ENCODE data around the gene GALNT14.

Gene GALNT14

DNA sequence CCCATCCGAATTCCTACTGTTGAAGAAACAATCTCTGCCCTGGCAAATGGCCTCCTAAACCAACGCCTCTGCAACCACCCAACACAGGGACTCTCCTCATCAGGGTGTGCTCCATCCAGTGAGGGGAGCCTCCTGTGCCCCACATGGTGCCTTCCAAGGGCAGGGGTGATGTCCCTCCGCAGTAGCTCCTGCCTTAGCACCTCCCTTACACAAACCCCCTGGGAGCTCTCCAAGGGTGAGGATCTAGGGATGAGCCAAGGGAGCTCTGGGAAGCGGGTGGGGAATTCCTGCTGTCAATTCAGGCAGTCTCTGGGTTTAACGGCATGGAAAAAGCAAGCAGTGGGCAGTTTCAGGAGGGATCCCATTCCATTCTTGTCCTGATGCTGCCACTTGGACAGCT is 3.8 kb downstream of the GALNT14 start:
- no peak for DNase-seq (ENCODE audit: low read depth in 2 of 2)

DNA sequence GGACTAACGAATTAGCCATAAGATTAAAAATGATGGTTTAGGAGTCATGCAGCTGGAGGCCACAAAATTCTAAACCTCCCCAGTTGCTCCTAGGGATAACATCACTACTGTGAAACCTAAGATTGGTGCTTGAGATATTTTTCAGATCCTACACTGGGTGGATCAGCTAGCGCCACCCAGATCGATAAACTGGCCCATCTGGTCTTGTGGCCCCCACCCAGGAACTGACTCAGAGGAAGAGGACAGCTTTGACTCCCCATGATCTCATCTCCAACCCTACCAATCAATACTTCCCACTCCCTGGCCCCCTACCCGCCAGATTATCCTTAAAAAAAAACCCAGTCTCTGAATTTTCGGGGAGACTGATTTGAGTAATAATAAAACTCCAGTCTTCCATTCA is 5.5 kb downstream of the GALNT14 start:
- no peak for DNase-seq (ENCODE audit: low read depth in 2 of 2)

DNA sequence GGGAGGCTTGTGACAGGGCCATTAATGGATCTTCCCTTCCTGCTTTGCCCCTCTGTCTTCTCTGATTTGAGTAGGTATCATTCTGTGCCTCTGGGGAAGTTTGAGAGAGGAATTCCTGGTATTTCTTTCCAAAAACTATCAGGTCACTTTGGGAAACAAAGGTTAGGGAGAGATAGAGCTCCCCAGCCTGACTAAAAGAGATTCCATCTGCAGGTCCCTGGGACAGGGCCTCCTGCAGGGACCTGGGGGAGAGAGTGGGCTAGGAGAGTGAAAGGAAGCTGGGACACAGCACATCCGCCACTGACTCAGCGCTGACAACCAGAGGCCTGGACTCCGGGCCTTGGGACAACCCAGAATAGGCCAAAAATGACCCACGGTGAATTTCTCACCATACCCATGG is 6.4 kb downstream of the GALNT14 start:
- no peak for DNase-seq (ENCODE audit: low read depth in 2 of 2)

DNA sequence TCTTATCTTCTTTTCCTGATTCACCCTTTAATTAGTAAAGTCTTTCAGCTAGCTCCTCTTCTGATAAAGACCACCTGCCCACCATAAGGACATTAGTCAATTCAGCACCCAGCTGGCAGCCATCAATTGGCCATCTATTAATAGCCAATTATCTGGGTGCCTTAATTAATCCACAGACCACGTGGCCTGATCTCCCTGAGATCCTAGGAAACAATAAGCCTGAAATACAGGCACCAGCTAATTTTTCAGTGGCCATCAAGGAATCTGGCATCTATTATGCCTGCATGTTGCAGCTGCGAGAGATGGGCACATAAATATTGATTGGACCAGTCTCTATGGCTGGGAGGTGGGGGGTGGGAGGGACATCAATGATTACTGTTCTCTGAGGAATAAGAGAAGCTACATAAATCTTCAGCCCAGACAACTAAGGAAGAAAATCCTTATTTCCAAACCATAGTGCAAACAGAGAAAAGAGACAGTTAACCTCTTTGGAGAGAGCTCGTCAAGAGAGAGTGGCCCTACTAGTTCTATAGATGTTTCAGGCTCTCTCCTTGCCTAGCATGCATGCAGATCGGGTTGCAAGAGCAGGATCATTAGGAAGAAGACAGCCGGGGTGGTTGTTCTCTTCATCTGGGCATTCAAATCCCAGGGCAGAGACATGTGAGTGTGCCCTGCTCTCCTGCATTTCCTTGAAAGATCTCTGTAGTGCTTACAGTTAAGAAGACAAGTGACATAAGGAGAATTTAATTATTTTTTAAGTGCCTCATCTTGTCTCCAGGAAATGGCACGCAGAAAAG is 8.7 kb downstream of the GALNT14 start:
- no peak for DNase-seq (ENCODE audit: low read depth in 2 of 2)

DNA sequence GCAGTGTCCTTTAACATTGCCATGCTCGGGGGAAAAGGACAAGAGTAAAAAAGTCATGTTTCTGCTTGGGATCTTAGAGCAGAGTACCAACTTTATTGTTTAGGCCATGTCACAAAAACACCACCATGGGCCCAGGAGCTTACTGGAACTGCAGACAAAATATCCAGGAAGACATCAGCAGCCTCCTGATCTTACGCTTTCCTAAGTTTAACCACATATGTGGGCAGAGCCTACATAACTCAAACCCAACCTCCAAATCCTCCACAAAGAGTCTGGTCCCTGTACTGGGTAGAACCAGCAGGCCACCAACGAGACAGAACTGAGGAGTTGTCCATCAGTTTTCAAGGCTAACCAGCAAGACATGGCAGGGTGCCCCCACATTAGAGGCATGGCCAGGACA is 10.3 kb downstream of the GALNT14 start:
- DNase-seq (ENCODE audit: low read depth in 2 of 2): no peak

DNA sequence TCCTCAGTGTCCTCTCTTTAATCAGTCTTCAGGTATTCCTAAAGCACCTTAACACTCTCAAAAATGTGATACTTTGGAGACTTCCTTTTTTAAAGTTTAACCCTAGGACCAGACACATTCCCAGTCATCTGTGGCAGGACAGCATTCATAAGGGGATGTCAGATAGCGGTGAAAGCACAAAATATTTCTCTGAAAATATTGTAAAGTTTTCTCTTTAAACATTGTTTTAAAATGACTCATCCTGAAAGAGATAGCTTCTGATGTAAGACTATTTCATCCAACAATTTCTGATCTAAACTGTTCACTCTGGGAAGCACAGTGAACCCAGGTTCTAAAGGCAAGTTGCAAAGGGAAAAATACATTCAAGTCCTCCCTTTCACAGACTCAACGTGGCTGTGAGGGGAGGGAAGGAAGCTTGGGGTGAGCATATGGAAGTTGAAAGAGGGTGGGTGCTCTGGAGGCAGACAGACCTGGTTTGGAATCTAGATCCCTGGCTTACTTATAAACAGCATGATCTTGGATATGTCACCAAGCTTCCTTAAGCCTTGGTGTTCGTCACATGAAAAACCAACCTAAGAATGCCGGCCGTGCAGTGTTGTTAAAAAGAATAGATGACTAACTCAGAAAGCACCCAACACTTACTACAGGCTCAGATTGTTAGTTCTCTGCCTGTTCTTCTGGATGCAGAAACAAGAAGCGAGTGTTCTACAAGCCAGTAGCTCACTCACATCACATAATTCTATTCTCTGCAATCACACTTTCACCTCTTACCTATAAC is 12.1 kb downstream of the GALNT14 start:
- no peak for DNase-seq (ENCODE audit: low read depth in 2 of 2)

DNA sequence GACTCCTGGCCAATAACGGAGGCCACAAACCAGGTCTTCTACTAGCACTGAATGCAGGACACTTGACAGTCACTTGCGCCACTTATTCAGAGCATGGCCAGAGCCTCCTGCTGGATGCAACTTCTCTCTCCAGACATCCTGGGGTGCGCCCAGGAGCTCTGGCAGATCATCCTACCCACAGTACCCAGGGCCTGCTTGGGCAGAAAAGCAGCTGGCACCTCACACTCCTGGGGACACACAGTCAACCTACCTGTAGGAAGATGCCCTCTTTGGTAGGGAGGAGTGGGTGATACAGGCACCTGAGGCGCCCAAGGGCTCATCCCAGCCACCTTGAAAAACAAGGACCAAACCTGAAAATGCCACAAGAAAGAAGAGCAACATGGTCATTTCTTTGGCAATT is 13.3 kb downstream of the GALNT14 start:
- no peak for DNase-seq (ENCODE audit: low read depth in 2 of 2)

DNA sequence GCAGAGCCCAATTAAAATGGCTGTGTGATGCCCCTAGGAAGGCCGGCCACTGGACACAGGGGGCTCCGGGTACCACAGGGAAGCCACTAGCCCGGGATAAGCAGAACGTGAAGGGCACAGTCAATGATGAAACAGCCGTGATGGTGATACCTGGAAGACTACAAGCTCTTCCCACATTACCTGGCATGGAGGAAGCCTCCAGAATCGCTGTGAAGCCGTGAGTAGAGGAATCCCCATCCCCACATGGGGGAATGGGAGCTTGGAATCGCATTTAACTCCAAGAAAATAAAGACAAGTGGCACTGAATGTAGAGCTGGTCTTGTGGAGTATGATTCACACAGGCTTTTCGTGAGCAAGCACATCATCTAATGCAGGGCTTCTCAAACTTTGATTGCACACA is 16.1 kb downstream of the GALNT14 start:
- no peak for DNase-seq (ENCODE audit: low read depth in 2 of 2)

DNA sequence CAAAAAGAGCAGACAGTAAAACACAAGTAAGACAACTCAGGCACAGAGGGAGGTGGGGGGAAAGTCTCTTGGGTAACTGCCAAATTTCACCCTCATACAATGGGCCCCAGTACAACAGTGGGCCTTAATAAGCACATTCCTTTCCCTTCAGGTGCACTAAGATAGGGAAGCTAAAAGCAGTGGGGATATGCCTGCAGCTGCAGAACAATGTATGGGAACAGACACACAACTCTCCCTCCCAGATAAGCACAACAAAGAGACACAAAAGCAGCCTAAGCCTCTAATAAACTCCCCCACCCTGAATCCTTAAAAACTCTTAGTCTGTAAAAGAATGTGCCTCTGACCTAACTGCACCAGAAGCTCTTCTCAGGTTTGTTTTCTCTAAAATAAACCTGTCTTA is 24.5 kb downstream of the GALNT14 start:
- no peak for DNase-seq (ENCODE audit: low read depth in 2 of 2)

DNA sequence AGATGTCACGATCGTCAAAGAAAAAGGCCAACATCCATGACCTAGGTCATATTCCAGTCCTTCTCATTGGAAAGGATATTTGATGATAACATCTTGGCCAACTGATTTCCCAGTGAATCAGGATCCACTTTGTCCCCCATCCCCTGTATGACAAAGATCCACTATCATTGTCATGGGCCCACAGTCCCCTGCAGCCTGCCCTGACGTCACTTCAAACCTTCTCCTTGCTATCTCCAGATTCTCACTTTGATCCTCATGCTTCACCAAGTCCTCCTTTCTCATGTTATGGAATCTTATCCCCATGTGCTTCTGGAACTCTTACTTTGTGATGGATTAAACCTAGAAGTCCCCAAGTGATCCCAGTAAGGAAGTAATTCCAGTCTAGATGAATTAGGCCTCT is 25.7 kb downstream of the GALNT14 start:
- no peak for DNase-seq (ENCODE audit: low read depth in 2 of 2)

DNA sequence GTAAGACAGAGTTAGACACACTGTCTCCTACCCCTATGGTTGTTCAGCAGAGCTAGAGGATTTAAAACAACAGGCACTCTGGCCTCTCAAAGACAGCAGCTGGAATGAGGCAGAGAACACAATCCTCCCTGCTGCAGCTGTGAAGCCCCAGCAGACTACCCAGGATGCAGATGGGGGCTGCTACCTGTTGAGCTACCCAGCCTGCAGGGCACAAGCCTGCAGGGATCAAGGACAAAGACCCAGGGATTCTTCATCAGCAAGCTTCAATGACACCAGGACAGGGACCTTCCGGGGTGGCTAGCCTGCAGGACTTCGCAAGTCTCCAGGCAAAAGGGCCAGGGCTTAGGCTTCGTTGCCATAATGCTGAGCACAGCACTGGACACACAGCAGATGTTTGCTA is 27.2 kb downstream of the GALNT14 start:
- no peak for DNase-seq (ENCODE audit: low read depth in 2 of 2)

DNA sequence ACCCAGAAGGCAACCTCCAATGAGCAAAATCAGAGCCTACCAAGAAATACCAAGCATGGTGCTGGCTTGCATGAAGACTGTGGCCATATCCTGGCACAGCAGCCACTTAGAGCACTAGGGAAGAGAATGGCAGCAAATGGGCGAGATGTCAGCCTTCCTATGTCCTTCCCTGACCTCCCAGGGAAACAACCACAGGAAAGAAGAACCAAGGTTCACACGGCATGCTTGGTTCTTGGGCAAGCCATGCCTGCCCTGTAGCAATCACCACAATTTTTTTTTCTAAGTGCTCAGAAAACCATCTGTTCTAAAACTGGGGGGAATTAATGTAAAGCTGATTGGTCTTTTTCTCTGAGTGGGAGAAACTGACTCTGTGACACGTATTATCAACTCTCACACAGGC is 27.8 kb downstream of the GALNT14 start:
- no peak for DNase-seq (ENCODE audit: low read depth in 2 of 2)

DNA sequence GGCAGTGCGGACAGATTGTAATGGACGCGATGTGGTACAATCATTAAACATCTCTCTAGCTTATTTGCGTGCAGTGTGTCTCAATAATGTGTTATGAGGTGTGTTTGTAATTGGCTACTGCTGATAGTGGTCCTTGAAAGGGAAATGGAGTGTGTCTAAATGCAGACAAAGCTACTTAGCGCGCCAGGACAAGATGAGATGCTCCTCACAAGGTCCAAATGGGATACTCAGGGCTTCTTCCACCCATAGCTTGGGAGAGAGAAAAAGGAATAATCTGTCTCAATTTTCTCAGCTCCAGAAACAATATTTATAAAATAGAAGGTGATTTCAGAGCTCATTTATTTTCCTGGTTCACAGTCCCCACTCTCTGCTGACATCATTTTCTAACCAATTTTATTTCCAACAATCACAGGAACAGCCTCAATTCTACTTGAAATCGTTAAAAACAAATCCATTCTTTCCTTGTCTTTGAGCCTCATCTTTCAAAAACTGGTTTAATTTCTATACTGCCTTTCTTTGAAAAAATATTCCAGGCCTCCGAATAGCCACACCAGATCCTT is 28.5 kb downstream of the GALNT14 start:
- no peak for DNase-seq (ENCODE audit: low read depth in 2 of 2)

DNA sequence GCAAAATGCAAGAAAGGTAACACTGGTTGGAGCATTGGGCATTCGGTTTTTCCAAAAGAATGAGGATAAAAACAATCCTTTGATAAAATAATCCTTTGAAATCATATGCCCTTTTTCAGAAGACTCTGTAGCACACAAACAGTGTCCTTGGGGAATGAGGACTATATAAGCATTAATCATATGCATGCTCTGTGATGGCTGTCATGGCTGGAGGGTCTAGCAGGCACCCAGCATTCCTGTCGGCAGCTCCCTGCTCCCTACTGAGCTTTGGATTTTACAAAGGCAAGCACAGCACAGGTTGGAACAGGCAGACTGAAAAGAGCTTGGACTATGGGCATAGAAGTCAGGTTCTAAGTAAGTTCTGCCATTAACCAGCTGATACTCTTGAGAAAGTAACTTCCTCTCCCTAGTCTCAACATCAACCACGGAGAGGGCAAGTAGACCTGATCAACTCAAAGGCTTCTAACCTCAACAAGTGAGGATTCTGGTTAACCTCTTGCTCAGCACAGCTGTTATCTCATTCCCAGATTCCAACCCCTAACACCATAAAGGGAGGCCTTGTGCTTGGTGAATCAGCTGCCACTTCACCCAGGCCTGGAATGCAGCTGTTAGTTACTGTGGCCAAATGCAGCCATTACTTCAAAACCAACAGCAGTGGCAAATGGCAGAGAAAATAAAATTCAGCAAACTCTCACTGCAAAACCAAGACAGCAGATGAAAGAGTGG is 29.5 kb downstream of the GALNT14 start:
- no peak for DNase-seq (ENCODE audit: low read depth in 2 of 2)

DNA sequence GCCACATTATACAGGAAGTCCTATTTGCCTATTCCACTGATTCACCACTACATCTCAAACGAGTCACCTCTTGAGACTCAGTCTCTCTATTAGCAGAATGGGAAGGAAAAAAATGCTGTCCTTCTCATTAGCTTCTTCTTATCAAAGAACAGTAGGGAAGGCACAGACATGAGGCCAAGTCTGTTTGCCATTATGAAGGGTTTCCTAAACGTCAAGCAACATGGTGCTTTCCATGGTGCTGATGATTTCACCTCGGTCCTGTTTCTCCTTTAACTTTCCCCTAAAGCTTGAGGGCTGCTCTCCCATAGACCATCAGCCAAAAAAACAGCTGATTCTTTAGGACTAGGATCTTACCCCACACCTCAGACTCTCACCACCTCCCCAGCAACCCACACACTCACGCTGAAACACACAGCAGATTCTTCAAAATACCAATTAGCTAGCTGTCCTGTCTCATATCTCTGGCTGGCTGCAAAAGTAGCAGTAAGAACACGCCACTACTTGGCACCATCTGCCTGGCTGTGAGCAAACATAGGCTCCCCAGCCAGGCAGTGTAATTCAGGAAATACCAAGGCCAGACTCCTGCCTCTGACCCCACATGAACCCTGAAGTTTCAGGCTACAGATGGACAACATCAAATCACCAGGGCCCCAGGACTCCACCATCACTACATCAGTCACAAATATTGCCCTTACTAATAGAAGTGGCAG is 30.5 kb downstream of the GALNT14 start:
- DNase-seq (ENCODE audit: low read depth in 2 of 2): peak in 1 of 2 experiments; percentile 6

DNA sequence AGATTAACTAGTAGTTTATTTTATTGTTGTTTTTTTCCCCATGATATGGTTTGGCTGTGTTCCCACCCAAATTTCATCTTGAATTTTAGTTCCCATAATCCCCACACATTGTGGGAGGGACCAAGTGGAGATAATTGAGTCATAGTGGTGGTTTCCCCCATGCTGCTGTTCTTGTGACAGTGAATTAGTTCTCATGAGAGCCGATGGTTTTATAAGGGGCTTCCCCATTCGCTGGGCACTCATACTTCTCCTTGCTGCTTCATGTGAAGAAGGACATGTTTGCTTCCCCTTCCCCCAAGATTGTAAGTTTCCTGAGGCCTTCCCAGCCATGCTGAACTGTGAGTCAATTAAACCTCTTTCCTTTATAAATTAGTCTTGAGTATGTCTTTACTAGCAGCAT is 36.5 kb downstream of the GALNT14 start:
- DNase-seq (ENCODE audit: low read depth in 2 of 2): no peak

DNA sequence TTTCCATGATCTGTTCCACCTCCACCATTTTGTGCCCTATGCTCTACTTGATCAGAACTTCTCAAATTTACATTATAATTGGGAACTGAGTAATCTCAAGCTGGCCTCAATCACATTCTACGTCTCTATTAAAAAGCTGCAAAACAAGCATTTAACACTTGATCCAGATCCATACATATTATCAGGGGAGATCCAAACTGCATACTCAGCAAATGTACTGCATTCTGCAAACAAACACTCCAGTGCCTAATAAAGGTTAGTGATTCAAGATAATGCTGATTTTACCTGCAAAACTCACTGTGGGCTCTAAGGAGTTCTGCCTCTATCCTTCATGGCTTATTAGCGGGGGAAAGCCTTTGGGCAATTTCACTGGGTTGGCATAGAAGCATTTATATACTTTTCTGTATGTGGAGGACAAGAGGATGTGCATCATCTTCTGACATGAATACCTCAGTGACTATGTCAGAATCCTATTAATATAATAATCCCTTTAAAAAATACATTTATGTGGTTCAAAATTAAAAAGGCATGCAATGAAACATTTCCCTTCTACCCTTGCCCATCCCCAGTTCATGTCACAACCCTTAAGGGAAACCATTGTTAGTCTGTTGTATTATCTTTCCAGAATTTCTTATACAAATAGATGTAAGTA is 40.2 kb downstream of the GALNT14 start:
- no peak for DNase-seq (ENCODE audit: low read depth in 2 of 2)

DNA sequence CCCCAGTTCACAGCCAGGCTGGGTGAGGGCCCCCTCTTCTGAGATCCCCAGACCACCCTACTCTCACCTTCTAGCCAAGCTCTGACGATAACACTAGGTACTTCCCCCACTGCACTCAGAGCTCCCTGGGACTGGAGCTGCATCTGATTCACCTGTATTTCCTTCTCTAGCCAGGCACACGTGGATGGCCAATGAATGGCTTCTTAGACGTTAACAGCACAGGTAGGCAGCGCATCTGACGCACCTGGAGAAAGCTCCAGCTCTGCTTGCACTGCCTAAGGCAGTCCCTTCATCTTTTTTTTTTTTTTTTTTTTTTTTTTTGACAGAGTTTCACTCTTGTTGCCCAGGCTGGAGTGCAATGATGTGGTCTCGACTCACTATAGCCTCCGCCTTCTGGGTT is 48.1 kb downstream of the GALNT14 start:
- no peak for DNase-seq (ENCODE audit: low read depth in 2 of 2)

DNA sequence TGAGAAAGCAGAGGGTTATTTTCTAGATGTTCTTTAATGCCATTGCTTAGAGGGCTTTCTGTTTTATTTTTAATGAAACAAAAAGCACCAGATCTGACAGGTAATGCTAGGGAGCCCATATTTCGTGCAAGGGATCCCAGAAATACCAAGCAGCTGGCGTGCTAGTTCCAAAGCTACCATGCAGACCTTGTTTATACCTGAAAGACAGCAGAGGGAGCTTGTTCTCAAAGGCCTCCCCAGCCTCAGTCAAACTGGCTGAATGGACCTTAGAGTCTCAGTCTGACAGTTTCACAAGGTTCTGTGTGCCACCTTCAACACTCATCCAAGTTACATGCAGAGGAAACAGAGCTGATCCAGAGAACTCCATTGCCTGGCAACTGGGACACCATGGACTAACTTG is 48.6 kb downstream of the GALNT14 start:
- DNase-seq (ENCODE audit: low read depth in 2 of 2): no peak

DNA sequence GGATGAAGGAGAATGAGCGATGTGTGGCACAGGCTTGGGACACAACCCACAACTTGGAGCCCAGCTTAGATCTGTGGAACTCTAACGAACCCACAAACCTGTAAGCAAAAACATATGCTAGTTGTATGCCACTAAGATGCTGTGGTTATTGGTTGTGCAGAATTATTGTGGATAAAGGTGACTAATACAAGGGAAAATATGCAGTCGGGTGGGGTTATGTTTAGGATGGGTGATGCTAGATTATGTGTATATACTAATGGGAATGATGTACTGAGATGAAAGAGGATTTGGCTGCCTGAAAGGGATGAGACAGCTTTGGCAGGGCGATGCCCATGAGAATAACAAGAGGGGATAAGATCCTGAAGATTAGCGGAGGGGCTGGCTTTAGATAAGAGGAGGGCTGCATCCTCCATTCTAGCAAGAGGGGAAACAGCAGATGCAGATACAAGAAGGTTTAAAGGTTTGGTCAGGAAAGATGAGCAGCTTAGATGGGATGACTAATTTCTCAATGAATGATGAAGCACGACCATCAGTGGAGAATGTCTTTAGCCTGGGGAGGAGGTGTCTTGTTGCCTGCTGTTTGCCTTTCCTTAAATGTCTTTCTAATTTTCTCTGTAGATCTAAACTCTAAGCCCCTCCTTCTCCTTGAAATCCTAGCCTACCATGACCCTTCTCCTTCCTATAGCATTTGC is 49.6 kb downstream of the GALNT14 start:
- peak; percentile 18 to 37 for DNase-seq (ENCODE audit: low read depth in 2 of 2)

DNA sequence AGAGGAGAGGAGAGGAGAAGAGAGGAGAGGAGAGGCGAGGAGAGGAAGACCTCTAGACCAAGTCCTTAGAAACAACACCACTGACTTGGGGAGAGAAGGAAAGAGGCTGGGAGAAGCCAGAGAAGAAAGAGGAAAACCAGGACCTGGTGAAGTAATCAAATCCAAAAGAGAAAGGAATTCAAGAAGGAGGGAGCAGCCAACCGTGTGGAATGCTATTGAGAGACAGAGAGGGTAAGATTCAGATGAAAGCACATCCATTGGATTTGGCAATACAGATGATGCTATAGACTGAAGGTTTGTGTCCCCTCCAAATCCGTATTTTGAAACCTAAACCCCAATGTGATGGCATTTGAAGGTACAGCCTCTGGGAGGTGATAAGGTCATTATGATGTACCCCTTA is 50.7 kb downstream of the GALNT14 start:
- DNase-seq (ENCODE audit: low read depth in 2 of 2): no peak

All from fibroblast of skin of left quadriceps (primary cell).